Measurements from ENCODE around the gene CTCFL.

Gene CTCFL

GRCh38 chr20:57559658-57560553 is 35.0 kb upstream of the CTCFL start:
- no peak for DNase-seq

- no peak for DNase-seq
Measured at GRCh38 chr20:57559289-57559634, 34.3 kb upstream of the CTCFL start.

GRCh38 chr20:57558614-57559288 is 33.8 kb upstream of the CTCFL start:
- no peak for DNase-seq

- no peak for DNase-seq
Measured at GRCh38 chr20:57557926-57558613, 33.1 kb upstream of the CTCFL start.

GRCh38 chr20:57556980-57557274 is 32.0 kb upstream of the CTCFL start:
- no peak for DNase-seq

GRCh38 chr20:57555457-57556184 is 30.7 kb upstream of the CTCFL start:
- DNase-seq, result no peak

GRCh38 chr20:57553376-57554018 is 28.6 kb upstream of the CTCFL start:
- no peak for DNase-seq

GRCh38 chr20:57552471-57552870 is 27.5 kb upstream of the CTCFL start:
- no peak for DNase-seq

- DNase-seq, result no peak
Measured at GRCh38 chr20:57548177-57549058, 23.5 kb upstream of the CTCFL start.

- DNase-seq, result no peak
Measured at GRCh38 chr20:57546956-57547649, 22.2 kb upstream of the CTCFL start.

- no peak for DNase-seq
Measured at GRCh38 chr20:57545927-57546662, 21.2 kb upstream of the CTCFL start.

- no peak for DNase-seq
Measured at GRCh38 chr20:57544838-57545564, 20.1 kb upstream of the CTCFL start.

- no peak for DNase-seq
Measured at GRCh38 chr20:57543754-57544153, 18.8 kb upstream of the CTCFL start.

GRCh38 chr20:57540890-57541580 is 16.1 kb upstream of the CTCFL start:
- no peak for DNase-seq

GRCh38 chr20:57539889-57540288 is 14.9 kb upstream of the CTCFL start:
- DNase-seq, result no peak

- DNase-seq, result no peak
Measured at GRCh38 chr20:57537822-57538221, 12.9 kb upstream of the CTCFL start.

- DNase-seq, result no peak
Measured at GRCh38 chr20:57536771-57537724, 12.1 kb upstream of the CTCFL start.

Measured in NCI-H1092 (cell line).